Activated T-cell treated with anti-CD3 and anti-CD28 coated beads, Interleukin-2, amount 50 U/mL, for 24 hours (primary cell): Measurements from ENCODE around the gene PIP4K2A.
"Not testable (repeated sequence)": the region's sequence is repeated elsewhere in the genome, so short reads cannot be mapped to it uniquely, and the experiment has no call there.

ENCODE experiments used
- DNase-seq: peaks from one replicate; pipeline ENCODE4 v3.0.0-alpha.2; 2020
- H3K27ac Mint-ChIP-seq: 2 replicates; pipeline ENCODE4 v1.8.0; 2020; ENCODE audit warnings: mild to moderate bottlenecking, mixed read lengths
- H3K27me3 Mint-ChIP-seq: 2 replicates; pipeline ENCODE4 v1.8.0; 2020; ENCODE audit warnings: mixed read lengths
- H3K36me3 Mint-ChIP-seq: 2 replicates; pipeline ENCODE4 v1.8.0; 2020; ENCODE audit warnings: low read depth, mixed read lengths
- H3K4me1 Mint-ChIP-seq: 2 replicates; pipeline ENCODE4 v1.8.0; 2020; ENCODE audit warnings: low read depth, mixed read lengths
- H3K4me3 Mint-ChIP-seq: 2 replicates; pipeline ENCODE4 v1.8.0; 2020; ENCODE audit warnings: mild to moderate bottlenecking, moderate library complexity, mixed read lengths
- H3K9me3 Mint-ChIP-seq: 2 replicates; pipeline ENCODE4 v1.8.0; 2020; ENCODE audit warnings: mixed read lengths

PIP4K2A gene

DNA sequence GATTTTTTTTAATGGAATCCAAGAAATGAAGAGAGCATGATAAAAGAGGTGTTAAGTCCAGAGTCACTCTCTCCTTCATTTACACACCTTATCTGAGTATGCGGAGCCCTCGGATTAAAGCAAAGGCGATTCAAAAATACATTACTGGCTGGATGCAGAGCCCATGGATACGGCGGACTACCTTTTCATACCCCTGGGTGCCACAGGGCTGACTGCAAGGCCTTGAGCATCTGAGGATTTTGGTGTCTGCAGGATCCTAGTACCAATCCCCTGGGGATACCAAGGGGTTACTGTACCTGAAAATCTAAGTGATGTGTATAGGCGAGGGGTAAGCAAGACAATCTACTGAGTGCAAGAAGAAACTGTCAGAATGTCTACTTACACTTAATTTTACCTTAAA lies 20.5 kb downstream of the PIP4K2A start:
- peaks cover 8% of the 10 kb centered on the region for H3K9me3 Mint-ChIP-seq
- H3K36me3 Mint-ChIP-seq, result peaks cover 28% of the 10 kb centered on the region
- no peaks in the 10 kb centered on the region for H3K27me3 Mint-ChIP-seq
- no peak for DNase-seq
- peaks cover 92% of the 10 kb centered on the region for H3K4me1 Mint-ChIP-seq
- peak overlapping the region; percentile 97 for H3K27ac Mint-ChIP-seq
- H3K4me3 Mint-ChIP-seq, result peak overlapping the region; percentile 67

DNA sequence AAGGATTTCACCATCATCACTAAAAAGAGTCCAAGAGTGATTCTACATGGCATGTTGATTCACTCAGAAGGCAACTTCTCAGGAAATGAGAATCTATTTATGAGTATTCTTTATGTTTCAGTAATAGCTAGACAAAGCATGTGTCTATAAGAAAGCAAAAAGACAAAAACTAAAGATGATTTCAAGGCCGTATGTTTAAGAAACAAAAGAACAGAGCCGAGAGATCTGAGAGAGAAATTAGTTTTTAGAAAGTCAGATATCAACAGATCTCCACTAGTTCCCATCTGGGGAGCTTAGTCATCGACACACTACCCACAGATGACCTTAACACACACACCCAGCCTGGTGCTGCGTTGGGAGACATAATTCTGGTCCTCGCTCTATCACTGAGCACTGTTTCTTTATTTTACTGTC lies 21.0 kb downstream of the PIP4K2A start:
- Mint-ChIP-seq H3K27ac (peak overlapping the region; percentile 97), H3K36me3 (peaks cover 28% of the 10 kb centered on the region), H3K4me1 (peaks cover 95% of the 10 kb centered on the region), H3K9me3 (peaks cover 8% of the 10 kb centered on the region), H3K4me3 (peak overlapping the region; percentile 67), H3K27me3 (no peaks in the 10 kb centered on the region)
- DNase-seq, result no peak

DNA sequence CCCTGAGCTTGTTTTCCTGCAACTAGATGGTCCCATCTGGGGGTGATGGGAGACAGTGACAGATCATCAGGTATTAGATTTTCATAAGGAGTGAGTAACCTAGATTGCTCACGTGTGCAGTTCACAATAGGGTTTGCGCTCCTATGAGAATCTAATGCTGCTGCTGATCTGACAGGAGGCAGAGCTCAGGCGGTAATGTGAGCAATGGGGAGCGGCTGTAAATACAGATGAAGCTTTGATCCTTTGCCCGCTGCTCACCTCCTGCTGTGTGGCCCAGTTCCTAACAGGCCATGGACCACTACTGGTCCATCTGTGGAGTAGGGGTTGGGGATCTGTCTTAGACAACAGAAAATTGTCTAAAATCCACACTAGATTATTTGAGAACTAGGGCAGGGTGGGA lies 22.3 kb downstream of the PIP4K2A start:
- H3K4me3 Mint-ChIP-seq, H3K27me3 Mint-ChIP-seq, DNase-seq, H3K9me3 Mint-ChIP-seq: not testable (repeated sequence)
- Mint-ChIP-seq H3K27ac (peak overlapping the region; percentile 97), H3K4me1 (peaks cover 95% of the 10 kb centered on the region), H3K36me3 (peaks cover 30% of the 10 kb centered on the region)

DNA sequence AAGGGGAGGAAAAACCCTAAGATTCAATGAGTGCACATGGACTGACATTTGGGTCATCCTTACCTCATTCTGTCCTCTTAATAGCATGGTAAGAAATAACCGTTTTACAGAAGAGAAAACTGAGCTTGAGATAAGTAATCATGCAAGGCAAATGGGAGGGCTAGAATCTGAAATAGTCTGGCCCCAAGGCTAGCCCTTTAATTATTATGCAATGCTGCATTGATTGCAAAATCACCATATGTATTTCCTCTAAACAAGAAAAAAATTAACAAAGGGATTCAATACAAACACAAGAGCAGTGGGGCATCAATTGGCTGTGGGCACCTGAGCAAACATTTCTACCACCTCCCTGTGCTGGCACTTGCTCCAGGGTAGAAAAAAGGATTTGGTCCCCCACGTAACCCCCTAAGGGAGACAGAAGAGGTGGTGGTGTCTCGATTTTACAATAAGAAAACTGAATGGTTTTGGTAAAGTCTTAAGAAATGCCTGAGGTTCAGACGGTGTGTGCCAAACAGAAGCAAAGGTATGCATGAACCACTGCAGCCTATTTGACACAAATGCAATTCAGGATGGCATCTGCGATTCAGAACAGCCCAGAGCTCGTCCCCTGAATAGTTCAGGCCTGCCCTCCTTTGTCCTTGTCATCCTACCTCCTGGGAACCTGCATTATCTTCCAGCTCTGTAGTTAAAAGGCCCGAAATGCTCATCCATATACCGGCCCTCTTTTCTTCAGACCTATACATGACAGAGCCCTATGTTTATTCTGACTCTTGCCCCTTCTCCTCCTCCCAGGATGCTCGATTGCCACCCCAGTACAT lies 23.6 kb downstream of the PIP4K2A start:
- peaks cover 8% of the 10 kb centered on the region for H3K9me3 Mint-ChIP-seq
- H3K27me3 Mint-ChIP-seq, result no peaks in the 10 kb centered on the region
- no peak overlapping the region for H3K4me3 Mint-ChIP-seq
- DNase-seq, result no peak
- H3K36me3 Mint-ChIP-seq, result peaks cover 35% of the 10 kb centered on the region
- peak overlapping the region; percentile 97 for H3K27ac Mint-ChIP-seq
- peaks cover 95% of the 10 kb centered on the region for H3K4me1 Mint-ChIP-seq

- no peak for DNase-seq
- peaks cover 39% of the 10 kb centered on the region for H3K36me3 Mint-ChIP-seq
- H3K27me3 Mint-ChIP-seq, result no peaks in the 10 kb centered on the region
- peaks cover 8% of the 10 kb centered on the region for H3K9me3 Mint-ChIP-seq
- H3K4me3 Mint-ChIP-seq, result no peak overlapping the region
- peak overlapping the region; percentile 97 for H3K27ac Mint-ChIP-seq
- peaks cover 95% of the 10 kb centered on the region for H3K4me1 Mint-ChIP-seq
These were observed 24.2 kb downstream of the PIP4K2A start for GRCh38 chr10:22690158-22690557.

DNA sequence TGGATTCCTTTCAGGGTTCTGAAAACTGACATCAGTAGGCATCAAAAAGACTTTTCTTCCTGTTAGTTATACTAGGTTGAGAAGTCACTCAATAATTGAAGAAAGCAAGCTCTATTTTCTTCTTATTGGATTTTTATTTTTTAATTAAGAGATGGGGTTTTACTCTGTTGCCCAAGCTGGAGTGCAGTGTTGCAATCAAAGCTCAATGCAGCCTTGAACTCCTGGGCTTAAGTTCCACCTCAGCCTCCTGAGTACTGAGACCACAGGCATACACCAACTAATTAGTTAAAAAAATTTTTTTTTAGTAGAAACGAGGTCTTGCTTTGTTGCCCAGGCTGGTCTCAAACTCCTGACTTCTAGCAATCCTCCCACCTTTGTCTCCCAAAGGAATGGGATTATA lies 28.0 kb downstream of the PIP4K2A start:
- no peak for DNase-seq
- Mint-ChIP-seq H3K27me3 (no peaks in the 10 kb centered on the region), H3K27ac (peak overlapping the region; percentile 64), H3K4me1 (peaks cover 95% of the 10 kb centered on the region), H3K9me3 (no peaks in the 10 kb centered on the region), H3K4me3 (no peak overlapping the region), H3K36me3 (peaks cover 21% of the 10 kb centered on the region)

- Mint-ChIP-seq H3K9me3 (no peaks in the 10 kb centered on the region), H3K4me3 (no peak overlapping the region), H3K36me3 (peaks cover 20% of the 10 kb centered on the region), H3K27ac (peak overlapping the region; percentile 64), H3K27me3 (no peaks in the 10 kb centered on the region), H3K4me1 (peaks cover 95% of the 10 kb centered on the region)
- no peak for DNase-seq
These were observed 28.5 kb downstream of the PIP4K2A start for GRCh38 chr10:22685926-22686325.

- Mint-ChIP-seq H3K27ac (peak overlapping the region; percentile 98), H3K36me3 (peaks cover 21% of the 10 kb centered on the region), H3K9me3 (no peaks in the 10 kb centered on the region), H3K27me3 (no peaks in the 10 kb centered on the region), H3K4me3 (no peak overlapping the region), H3K4me1 (peaks cover 91% of the 10 kb centered on the region)
- no peak for DNase-seq
These were observed 29.7 kb downstream of the PIP4K2A start for GRCh38 chr10:22684699-22685098.

GRCh38 chr10:22683140-22683389 lies 31.3 kb downstream of the PIP4K2A start:
- Mint-ChIP-seq H3K36me3 (peaks cover 20% of the 10 kb centered on the region), H3K4me1 (peaks cover 90% of the 10 kb centered on the region), H3K9me3 (no peaks in the 10 kb centered on the region), H3K4me3 (peak overlapping the region; percentile 70), H3K27me3 (no peaks in the 10 kb centered on the region), H3K27ac (peak overlapping the region; percentile 98)
- no peak for DNase-seq

DNA sequence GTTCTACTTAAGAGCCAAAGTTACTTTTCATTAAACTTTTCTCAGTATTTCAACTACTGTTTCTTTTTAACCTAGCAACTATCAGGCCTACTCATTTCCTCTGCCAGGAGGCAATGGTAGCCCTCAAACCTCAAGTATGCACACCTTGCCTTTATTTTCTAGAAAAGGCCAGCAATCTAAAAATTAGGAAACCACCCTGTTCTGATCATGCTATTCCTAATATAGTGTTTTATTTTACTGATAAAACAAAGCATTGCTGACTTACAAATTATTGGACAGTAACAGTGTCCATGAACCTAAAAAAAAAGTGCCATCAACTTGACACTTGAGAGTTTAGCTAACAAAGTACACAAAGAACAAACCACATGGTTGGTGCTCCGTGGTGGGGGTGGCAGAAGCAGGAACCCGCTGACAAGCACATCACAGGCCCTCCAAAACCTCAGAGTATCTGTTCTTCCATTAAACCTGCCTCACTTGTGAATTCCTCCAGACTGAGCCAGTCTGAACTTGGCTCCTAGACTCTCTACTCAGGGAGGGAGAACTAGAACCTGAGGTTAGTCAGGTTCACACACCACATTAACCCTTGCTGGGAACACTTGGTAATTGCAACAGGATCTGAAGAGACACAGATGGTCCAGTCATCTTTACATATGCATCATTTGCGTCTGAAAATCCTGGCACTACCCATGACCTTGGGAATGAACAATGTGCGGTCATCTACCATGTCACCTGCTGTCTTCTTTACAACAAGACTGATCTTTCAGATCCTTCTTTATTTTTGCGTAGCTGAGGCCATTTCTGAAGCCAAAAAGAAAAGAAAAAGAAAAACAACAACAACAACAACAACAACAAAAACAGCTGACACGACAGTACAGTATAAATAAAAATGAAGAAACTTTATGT lies 31.9 kb downstream of the PIP4K2A start:
- Mint-ChIP-seq H3K27ac (peak overlapping the region; percentile 98), H3K9me3 (no peaks in the 10 kb centered on the region), H3K4me1 (peaks cover 90% of the 10 kb centered on the region), H3K27me3 (no peaks in the 10 kb centered on the region), H3K36me3 (peaks cover 19% of the 10 kb centered on the region), H3K4me3 (peak overlapping the region; percentile 70)
- no peak for DNase-seq

GRCh38 chr10:22681783-22682183 lies 32.6 kb downstream of the PIP4K2A start:
- H3K4me3 Mint-ChIP-seq, result peak overlapping the region; percentile 70
- H3K36me3 Mint-ChIP-seq, result peaks cover 14% of the 10 kb centered on the region
- DNase-seq, result no peak
- no peaks in the 10 kb centered on the region for H3K9me3 Mint-ChIP-seq
- no peaks in the 10 kb centered on the region for H3K27me3 Mint-ChIP-seq
- H3K27ac Mint-ChIP-seq, result peak overlapping the region; percentile 98
- H3K4me1 Mint-ChIP-seq, result peaks cover 90% of the 10 kb centered on the region

DNA sequence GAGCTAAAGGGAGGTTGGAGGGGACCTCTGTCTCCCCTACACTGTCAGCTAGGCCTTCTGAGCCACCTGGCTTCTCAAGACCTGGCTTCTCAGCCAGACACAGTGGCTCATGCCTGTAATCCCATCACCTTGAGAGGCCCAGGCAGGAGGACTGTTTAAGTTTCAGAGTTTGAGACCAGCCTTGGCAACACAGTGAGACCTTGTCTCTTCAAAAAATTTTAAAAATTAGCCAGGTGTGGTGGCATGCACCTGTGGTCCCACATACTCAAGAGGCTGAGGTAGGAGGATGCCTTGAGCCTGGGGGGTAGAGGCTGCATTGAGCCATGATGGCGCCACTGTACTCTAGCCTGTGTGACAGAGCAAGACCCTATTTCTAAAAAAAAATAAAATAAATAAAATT lies 33.1 kb downstream of the PIP4K2A start:
- DNase-seq, result no peak
- Mint-ChIP-seq H3K4me3 (peak overlapping the region; percentile 26), H3K9me3 (no peaks in the 10 kb centered on the region), H3K4me1 (peaks cover 92% of the 10 kb centered on the region), H3K27ac (peak overlapping the region; percentile 88), H3K36me3 (peaks cover 12% of the 10 kb centered on the region), H3K27me3 (no peaks in the 10 kb centered on the region)

- Mint-ChIP-seq H3K4me1 (peaks cover 92% of the 10 kb centered on the region), H3K36me3 (peaks cover 17% of the 10 kb centered on the region), H3K27me3 (no peaks in the 10 kb centered on the region), H3K4me3 (no peak overlapping the region), H3K9me3 (no peaks in the 10 kb centered on the region), H3K27ac (peak overlapping the region; percentile 85)
- DNase-seq, result no peak
These were observed 34.8 kb downstream of the PIP4K2A start for GRCh38 chr10:22679608-22680007.

GRCh38 chr10:22677333-22677732 lies 37.0 kb downstream of the PIP4K2A start:
- H3K4me1 Mint-ChIP-seq, result peaks cover 90% of the 10 kb centered on the region
- H3K36me3 Mint-ChIP-seq, result peaks cover 17% of the 10 kb centered on the region
- no peak for DNase-seq
- H3K9me3 Mint-ChIP-seq, result no peaks in the 10 kb centered on the region
- peak overlapping the region; percentile 88 for H3K27ac Mint-ChIP-seq
- H3K27me3 Mint-ChIP-seq, result no peaks in the 10 kb centered on the region
- peak overlapping the region; percentile 34 for H3K4me3 Mint-ChIP-seq

GRCh38 chr10:22676435-22676834 lies 37.9 kb downstream of the PIP4K2A start:
- H3K27ac Mint-ChIP-seq, result peak overlapping the region; percentile 88
- no peaks in the 10 kb centered on the region for H3K27me3 Mint-ChIP-seq
- no peak for DNase-seq
- peaks cover 91% of the 10 kb centered on the region for H3K4me1 Mint-ChIP-seq
- peak overlapping the region; percentile 13 for H3K4me3 Mint-ChIP-seq
- peaks cover 17% of the 10 kb centered on the region for H3K36me3 Mint-ChIP-seq
- H3K9me3 Mint-ChIP-seq, result no peaks in the 10 kb centered on the region
